Activated B cell treated with CpG ODN at 0.5 μM for 24 hours (primary cell): ENCODE results near the gene H2BK1. TPM values are rescaled to one million over a fixed set of nuclear protein-coding genes. Genes with fewer than 3 reads are reported as not detected.

ENCODE experiments used
- ATAC-seq: fragments of 200-7000 bp; cut with Tn5 transposase; one replicate; pipeline ENCODE4 v1.10.0; 2021; ENCODE audit warnings: low read depth, mild to moderate bottlenecking, moderate library complexity
- CTCF ChIA-PET: fragments of 350-600 bp; sonication (Branson Sonifier 250); formaldehyde crosslinking; loops from one replicate; lab custom pipeline; 2021; ENCODE audit warnings: antibody characterized with exemption; lab: Charles Lee
- POLR2A ChIA-PET: fragments of 350-600 bp; sonication (Branson Sonifier 250); formaldehyde crosslinking; loops from one replicate; lab custom pipeline; 2021; ENCODE audit warnings: antibody characterized with exemption; lab: Charles Lee
- DNase-seq: peaks from one replicate; pipeline ENCODE4 v3.0.0; 2022
- H3K27ac Mint-ChIP-seq: one replicate; pipeline ENCODE4 v1.8.0; 2020; ENCODE audit warnings: mixed read lengths
- H3K27me3 Mint-ChIP-seq: one replicate; pipeline ENCODE4 v1.8.0; 2021; ENCODE audit warnings: mixed read lengths
- H3K36me3 Mint-ChIP-seq: one replicate; pipeline ENCODE4 v1.8.0; 2021; ENCODE audit warnings: low read depth, mixed read lengths
- H3K4me1 Mint-ChIP-seq: one replicate; pipeline ENCODE4 v1.8.0; 2021; ENCODE audit warnings: mixed read lengths
- H3K4me3 Mint-ChIP-seq: one replicate; pipeline ENCODE4 v1.8.0; 2020; ENCODE audit warnings: mild to moderate bottlenecking, mixed read lengths
- H3K9me3 Mint-ChIP-seq: one replicate; pipeline ENCODE4 v1.8.0; 2020; ENCODE audit warnings: mixed read lengths
- intact Hi-C: fragments of 100-400 bp; cut with micrococcal nuclease; formaldehyde crosslinking; loops from one replicate; pipeline ENCODE4 v1.15.1; 2024
- total RNA-seq: library from RNA; stranded (reverse); gene quantifications from 2 replicates; pipeline ENCODE4 v1.2.3, GENCODE V29; 2022
- TF ChIP-seq, protein P1 (sequence below): fragments of 200-600 bp; IDR thresholded peaks from one replicate; pipeline ENCODE4 v1.8.0; 2022; ENCODE audit warnings: antibody characterized with exemption, mild to moderate bottlenecking

H2BK1 gene
- total RNA-seq, 1 donor from 2014 or later, result 1.8 TPM

DNA sequence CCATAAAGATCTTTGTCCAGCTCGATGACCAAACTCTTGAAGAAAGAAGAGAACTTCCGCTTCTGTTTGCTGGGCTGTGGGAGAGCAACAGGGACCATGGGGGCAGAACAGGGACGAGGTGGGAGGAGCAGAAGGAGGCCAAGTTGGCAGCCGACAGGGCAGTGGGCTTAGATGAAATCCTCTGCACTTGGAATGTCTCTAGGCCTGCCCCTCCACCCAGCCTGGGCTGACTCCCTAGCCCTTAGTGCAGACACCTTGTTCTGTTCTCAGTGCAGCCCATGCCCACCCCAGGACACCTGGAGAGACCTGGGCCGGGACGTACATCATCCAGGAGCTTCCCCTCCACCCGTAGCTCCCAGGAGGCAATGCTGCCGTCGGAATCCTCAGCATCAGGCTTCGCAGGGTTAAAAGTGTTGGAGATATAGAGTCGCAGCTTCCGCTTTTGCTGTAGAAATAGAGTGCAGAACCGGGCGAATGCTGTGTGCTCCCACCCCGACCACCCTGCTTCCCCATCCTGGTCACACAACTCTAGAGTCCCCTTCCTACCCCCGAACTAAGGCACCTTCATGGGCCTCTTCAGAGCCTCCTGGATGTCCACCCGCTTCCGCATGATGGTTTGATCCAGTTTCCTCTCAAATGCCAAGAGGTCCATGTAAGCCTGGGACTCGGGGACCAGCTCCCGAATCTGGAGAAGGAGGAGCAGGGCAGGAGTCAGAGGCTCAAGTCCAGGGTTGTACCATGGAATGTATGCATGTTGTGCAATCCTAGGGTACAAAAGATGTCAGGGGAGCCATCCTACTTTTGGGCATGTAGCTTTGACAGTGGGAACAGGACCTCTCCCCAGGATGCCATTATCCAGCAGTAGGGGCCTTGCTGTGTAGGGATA is 32.1 kb upstream of the H2BK1 start:
- no peak for ATAC-seq
- peaks cover 14% of the 10 kb centered on the region for H3K36me3 Mint-ChIP-seq
- TF ChIP-seq, protein P1, sequence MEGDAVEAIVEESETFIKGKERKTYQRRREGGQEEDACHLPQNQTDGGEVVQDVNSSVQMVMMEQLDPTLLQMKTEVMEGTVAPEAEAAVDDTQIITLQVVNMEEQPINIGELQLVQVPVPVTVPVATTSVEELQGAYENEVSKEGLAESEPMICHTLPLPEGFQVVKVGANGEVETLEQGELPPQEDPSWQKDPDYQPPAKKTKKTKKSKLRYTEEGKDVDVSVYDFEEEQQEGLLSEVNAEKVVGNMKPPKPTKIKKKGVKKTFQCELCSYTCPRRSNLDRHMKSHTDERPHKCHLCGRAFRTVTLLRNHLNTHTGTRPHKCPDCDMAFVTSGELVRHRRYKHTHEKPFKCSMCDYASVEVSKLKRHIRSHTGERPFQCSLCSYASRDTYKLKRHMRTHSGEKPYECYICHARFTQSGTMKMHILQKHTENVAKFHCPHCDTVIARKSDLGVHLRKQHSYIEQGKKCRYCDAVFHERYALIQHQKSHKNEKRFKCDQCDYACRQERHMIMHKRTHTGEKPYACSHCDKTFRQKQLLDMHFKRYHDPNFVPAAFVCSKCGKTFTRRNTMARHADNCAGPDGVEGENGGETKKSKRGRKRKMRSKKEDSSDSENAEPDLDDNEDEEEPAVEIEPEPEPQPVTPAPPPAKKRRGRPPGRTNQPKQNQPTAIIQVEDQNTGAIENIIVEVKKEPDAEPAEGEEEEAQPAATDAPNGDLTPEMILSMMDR, result no peak
- CTCF ChIA-PET, result interaction anchor here (0.9 to 1.4 kb wide), 3 partner anchors 12 to 75 kb away, joined by 3 to 4 read pairs (median 3); partner anchors contain the start of gene ABCF2
- intact Hi-C loops, result no loop called here
- H3K4me1 Mint-ChIP-seq, result peaks cover 38% of the 10 kb centered on the region
- no peaks in the 10 kb centered on the region for H3K9me3 Mint-ChIP-seq
- peaks cover 10% of the 10 kb centered on the region for H3K27me3 Mint-ChIP-seq
- no peak overlapping the region for H3K4me3 Mint-ChIP-seq
- POLR2A ChIA-PET, result interaction anchor here (1.9 to 2.6 kb wide), 2 partner anchors 9 to 15 kb away, joined by 9 to 23 read pairs; partner anchors contain the start of genes ABCF2 and CHPF2
- no peak for DNase-seq
- no peak overlapping the region for H3K27ac Mint-ChIP-seq

DNA sequence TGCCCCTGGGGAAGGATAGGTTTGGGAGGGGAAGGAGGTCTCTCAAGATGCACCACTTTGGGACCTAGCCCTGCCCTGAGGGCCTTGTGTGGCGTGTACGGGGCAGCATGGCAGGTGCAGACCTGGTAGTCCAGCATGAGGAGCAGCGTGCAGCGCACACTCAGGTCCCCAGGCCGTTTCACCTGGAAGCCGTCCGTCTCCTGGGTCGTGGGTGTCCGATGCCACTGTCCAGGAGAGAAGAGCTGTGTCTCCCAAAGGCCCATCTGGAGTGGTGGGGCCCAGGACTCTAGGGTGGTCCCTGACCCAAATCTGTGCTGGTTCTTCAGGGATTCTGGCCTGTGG is 31.4 kb upstream of the H2BK1 start:
- DNase-seq, result no peak
- no peak overlapping the region for H3K4me3 Mint-ChIP-seq
- ATAC-seq, result no peak
- TF ChIP-seq, protein P1, result no peak
- peaks cover 8% of the 10 kb centered on the region for H3K27me3 Mint-ChIP-seq
- intact Hi-C loops, result no loop called here
- peaks cover 20% of the 10 kb centered on the region for H3K36me3 Mint-ChIP-seq
- POLR2A ChIA-PET, result interaction anchor here (1.9 kb wide), 1 partner anchor 15 kb away, joined by 9 read pairs; the partner anchor contains the start of gene ABCF2
- peaks cover 34% of the 10 kb centered on the region for H3K4me1 Mint-ChIP-seq
- CTCF ChIA-PET, result no interaction called here
- no peak overlapping the region for H3K27ac Mint-ChIP-seq
- no peaks in the 10 kb centered on the region for H3K9me3 Mint-ChIP-seq

- Mint-ChIP-seq H3K27me3 (peaks cover 6% of the 10 kb centered on the region), H3K4me3 (no peak overlapping the region), H3K36me3 (peaks cover 26% of the 10 kb centered on the region), H3K4me1 (peaks cover 31% of the 10 kb centered on the region), H3K9me3 (no peaks in the 10 kb centered on the region), H3K27ac (no peak overlapping the region)
- CTCF ChIA-PET, result no interaction called here
- intact Hi-C loops, result no loop called here
- POLR2A ChIA-PET, result no interaction called here
- ATAC-seq (no peak), DNase-seq (no peak)
- TF ChIP-seq, protein P1, result no peak
These were observed 30.9 kb upstream of the H2BK1 start for GRCh38 chr7:151240942-151241754.

DNA sequence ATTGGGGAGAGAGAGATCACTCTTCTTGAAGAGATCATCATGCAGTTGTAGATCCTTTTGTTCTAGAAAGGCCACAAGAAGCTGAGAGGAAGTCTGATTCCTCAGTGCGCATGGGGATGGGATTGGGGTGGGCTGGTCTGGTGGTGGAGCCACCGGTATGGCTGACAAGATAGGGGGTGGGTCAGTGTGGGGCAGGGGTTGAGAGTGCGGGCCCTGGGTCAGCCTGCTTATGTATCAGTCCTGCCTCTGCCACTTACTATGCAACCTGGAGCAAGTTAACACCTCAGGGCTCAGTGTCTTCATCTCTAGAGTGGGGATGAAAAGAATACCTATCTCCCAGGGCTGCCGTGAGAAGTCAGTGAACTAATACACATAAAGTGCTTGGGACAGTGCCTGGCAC is 30.2 kb upstream of the H2BK1 start:
- Mint-ChIP-seq H3K27me3 (peaks cover 6% of the 10 kb centered on the region), H3K4me3 (no peak overlapping the region), H3K9me3 (no peaks in the 10 kb centered on the region), H3K27ac (no peak overlapping the region), H3K36me3 (peaks cover 30% of the 10 kb centered on the region), H3K4me1 (peaks cover 27% of the 10 kb centered on the region)
- ATAC-seq (no peak), DNase-seq (no peak)
- TF ChIP-seq, protein P1, result no peak
- ChIA-PET CTCF (no interaction called here), POLR2A (interaction anchor here (0.7 kb wide), 1 partner anchor 13 kb away, joined by 3 read pairs; no protein-coding TSS in a partner anchor)
- intact Hi-C loops, result no loop called here
